GM12865 (cell line): Measurements from ENCODE around the gene RPS18.

Experiments used
- DNase-seq: peaks from one replicate; pipeline ENCODE4 v3.0.0; 2010; ENCODE audit warnings: low read depth
- H3K4me3 ChIP-seq: 2 replicates; pipeline ENCODE4 v1.5.1; 2011; ENCODE audit warnings: mild to moderate bottlenecking, low read depth, low read length, control low read depth
- TF ChIP-seq, protein P1 (sequence below): IDR thresholded peaks from 2 replicates; pipeline ENCODE4 v1.5.1; 2011; ENCODE audit warnings: low read length, control low read depth, low read depth, inconsistent platforms; ENCODE audit not compliant: insufficient read depth; ENCODE audit errors: missing control alignments

The RPS18 gene

GRCh38 chr6:33299237-33299944, 27.5 kb downstream of the RPS18 start:
- TF ChIP-seq, protein P1, sequence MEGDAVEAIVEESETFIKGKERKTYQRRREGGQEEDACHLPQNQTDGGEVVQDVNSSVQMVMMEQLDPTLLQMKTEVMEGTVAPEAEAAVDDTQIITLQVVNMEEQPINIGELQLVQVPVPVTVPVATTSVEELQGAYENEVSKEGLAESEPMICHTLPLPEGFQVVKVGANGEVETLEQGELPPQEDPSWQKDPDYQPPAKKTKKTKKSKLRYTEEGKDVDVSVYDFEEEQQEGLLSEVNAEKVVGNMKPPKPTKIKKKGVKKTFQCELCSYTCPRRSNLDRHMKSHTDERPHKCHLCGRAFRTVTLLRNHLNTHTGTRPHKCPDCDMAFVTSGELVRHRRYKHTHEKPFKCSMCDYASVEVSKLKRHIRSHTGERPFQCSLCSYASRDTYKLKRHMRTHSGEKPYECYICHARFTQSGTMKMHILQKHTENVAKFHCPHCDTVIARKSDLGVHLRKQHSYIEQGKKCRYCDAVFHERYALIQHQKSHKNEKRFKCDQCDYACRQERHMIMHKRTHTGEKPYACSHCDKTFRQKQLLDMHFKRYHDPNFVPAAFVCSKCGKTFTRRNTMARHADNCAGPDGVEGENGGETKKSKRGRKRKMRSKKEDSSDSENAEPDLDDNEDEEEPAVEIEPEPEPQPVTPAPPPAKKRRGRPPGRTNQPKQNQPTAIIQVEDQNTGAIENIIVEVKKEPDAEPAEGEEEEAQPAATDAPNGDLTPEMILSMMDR: peak; percentile 60
- peak; percentile 97 for DNase-seq
- peak overlapping the region; percentile 78 for H3K4me3 ChIP-seq

GRCh38 chr6:33301877-33302276, 30.0 kb downstream of the RPS18 start:
- no peak for DNase-seq
- TF ChIP-seq, protein P1: no peak
- no peak overlapping the region for H3K4me3 ChIP-seq

GRCh38 chr6:33304216-33304615, 32.3 kb downstream of the RPS18 start:
- H3K4me3 ChIP-seq: no peak overlapping the region
- no peak for DNase-seq
- TF ChIP-seq, protein P1: no peak

DNA sequence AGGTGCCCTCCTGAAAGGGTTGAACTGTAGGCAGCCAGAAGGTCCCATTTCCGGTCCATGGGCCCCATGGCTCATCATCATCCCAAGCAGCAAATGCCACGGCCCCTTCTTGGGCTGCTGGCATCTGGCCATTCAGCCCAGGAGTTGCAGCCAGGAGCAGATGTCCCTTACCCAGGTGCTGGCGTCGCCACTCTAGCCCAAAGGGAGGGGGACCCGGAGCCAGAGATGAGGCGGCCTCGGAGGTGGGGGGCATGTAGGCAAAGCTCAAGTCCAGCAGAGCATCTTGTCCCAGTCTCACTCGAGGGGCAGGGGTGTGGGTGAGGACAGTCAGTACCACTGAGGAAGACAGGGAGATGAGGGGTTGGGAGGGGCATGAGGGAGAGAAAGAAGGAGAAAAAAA, 33.2 kb downstream of the RPS18 start:
- H3K4me3 ChIP-seq: no peak overlapping the region
- no peak for DNase-seq
- TF ChIP-seq, protein P1: no peak

- DNase-seq: no peak
- H3K4me3 ChIP-seq: no peak overlapping the region
- TF ChIP-seq, protein P1: no peak
Measured at GRCh38 chr6:33306356-33306755, 34.5 kb downstream of the RPS18 start.

DNA sequence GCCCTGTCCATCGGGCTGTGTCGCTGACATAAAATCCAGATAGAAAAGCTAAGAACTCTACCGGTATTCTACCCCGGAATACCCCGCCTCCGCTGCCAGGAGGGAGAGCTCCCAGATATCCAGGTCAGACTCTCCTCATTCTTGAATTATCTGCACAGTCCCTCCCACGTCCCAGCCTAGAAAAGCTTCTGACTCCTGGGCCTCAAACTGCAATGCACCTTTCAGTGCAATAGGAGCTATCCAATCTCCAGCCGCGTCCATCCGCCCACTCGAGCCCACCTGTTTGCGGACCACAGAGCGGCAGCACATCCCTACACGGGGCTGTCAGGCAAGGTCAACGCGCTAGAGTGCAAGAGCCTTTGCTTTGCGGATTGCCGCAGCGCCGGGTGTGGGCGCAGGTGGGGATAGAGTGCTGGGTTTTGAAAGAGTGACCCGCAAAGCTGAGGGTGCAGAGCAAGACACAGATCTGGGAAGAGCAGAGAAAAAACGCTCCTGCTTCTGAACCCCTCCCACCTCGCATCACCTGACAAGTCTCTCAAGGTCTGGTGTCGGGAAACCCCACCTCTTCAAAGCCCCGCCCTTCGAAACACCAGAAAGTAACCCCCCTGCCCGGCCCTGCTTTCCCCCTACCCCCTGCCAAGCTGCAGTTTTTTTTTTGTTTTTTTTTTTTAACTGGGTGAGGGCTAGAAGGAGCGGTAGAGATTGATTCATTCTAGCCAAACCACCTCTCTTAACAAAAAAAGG, 40.7 kb downstream of the RPS18 start:
- DNase-seq: peak; percentile 87

More for the DNA sequence above, 40.7 kb downstream of the RPS18 start:
- TF ChIP-seq, protein P1: no peak
- peak overlapping the region; percentile 87 for H3K4me3 ChIP-seq
